ENCODE measurements around the gene RAB30. TPM values are rescaled to one million over a fixed set of nuclear protein-coding genes. Genes with fewer than 3 reads are reported as not detected.
"Not testable (repeated sequence)": the region's sequence is repeated elsewhere in the genome, so short reads cannot be mapped to it uniquely, and the experiment has no call there.

RAB30 gene
- total RNA-seq, 1 donor from 2014 or later: 10.3 TPM

- Mint-ChIP-seq H3K27me3 (ENCODE audit: low read depth) (no peaks in the 10 kb centered on the region), H3K9me3 (peaks cover 8% of the 10 kb centered on the region), H3K4me1 (no peaks in the 10 kb centered on the region), H3K27ac (no peak overlapping the region), H3K4me3 (no peak overlapping the region), H3K36me3 (no peaks in the 10 kb centered on the region)
- DNase-seq (ENCODE audit: low spot score in 2 of 2, unreplicated experiment in 2 of 2): no peak
- no peak for TF ChIP-seq CTCF (IDR thresholded peaks at IDR 0.05; ENCODE audit: unreplicated experiment)
These were observed 104.3 kb downstream of the RAB30 start for GRCh38 chr11:82967381-82967780.

GRCh38 chr11:82962021-82962420, 109.7 kb downstream of the RAB30 start:
- H3K27ac Mint-ChIP-seq; H3K27me3 Mint-ChIP-seq (ENCODE audit: low read depth); H3K4me1 Mint-ChIP-seq; H3K4me3 Mint-ChIP-seq; DNase-seq (ENCODE audit: low spot score in 2 of 2, unreplicated experiment in 2 of 2); H3K36me3 Mint-ChIP-seq: not testable (repeated sequence)
- H3K9me3 Mint-ChIP-seq: peaks cover 10% of the 10 kb centered on the region

- no peak for DNase-seq (ENCODE audit: low spot score in 2 of 2, unreplicated experiment in 2 of 2)
- H3K4me3 Mint-ChIP-seq: no peak overlapping the region
- H3K27me3 Mint-ChIP-seq (ENCODE audit: low read depth): no peaks in the 10 kb centered on the region
These were observed 110.9 kb downstream of the RAB30 start for GRCh38 chr11:82960779-82961143.

GRCh38 chr11:82959987-82960778, 111.5 kb downstream of the RAB30 start:
- Mint-ChIP-seq H3K4me1 (no peaks in the 10 kb centered on the region), H3K36me3 (no peaks in the 10 kb centered on the region), H3K27ac (no peak overlapping the region), H3K9me3 (peaks cover 10% of the 10 kb centered on the region), H3K27me3 (ENCODE audit: low read depth) (no peaks in the 10 kb centered on the region), H3K4me3 (no peak overlapping the region)
- DNase-seq (ENCODE audit: low spot score in 2 of 2, unreplicated experiment in 2 of 2): no peak
- TF ChIP-seq CTCF (IDR thresholded peaks at IDR 0.05; ENCODE audit: unreplicated experiment): no peak

More at GRCh38 chr11:82960779-82961143, 110.9 kb downstream of the RAB30 start:
- H3K4me1 Mint-ChIP-seq: no peaks in the 10 kb centered on the region
- TF ChIP-seq CTCF (IDR thresholded peaks at IDR 0.05; ENCODE audit: unreplicated experiment): no peak
- H3K9me3 Mint-ChIP-seq: peaks cover 10% of the 10 kb centered on the region
- no peaks in the 10 kb centered on the region for H3K36me3 Mint-ChIP-seq
- H3K27ac Mint-ChIP-seq: no peak overlapping the region

- H3K9me3 Mint-ChIP-seq: peaks cover 25% of the 10 kb centered on the region
- not testable (repeated sequence) for H3K4me1 Mint-ChIP-seq; H3K27me3 Mint-ChIP-seq (ENCODE audit: low read depth); H3K27ac Mint-ChIP-seq; H3K36me3 Mint-ChIP-seq; H3K4me3 Mint-ChIP-seq; DNase-seq (ENCODE audit: low spot score in 2 of 2, unreplicated experiment in 2 of 2)
These were observed 115.8 kb downstream of the RAB30 start for GRCh38 chr11:82955736-82956453.

GRCh38 chr11:82950502-82950901, 121.2 kb downstream of the RAB30 start:
- H3K27ac Mint-ChIP-seq; H3K4me1 Mint-ChIP-seq; H3K36me3 Mint-ChIP-seq; H3K4me3 Mint-ChIP-seq; H3K27me3 Mint-ChIP-seq (ENCODE audit: low read depth); DNase-seq (ENCODE audit: low spot score in 2 of 2, unreplicated experiment in 2 of 2): not testable (repeated sequence)
- H3K9me3 Mint-ChIP-seq: peaks cover 30% of the 10 kb centered on the region

GRCh38 chr11:82949352-82949751, 122.3 kb downstream of the RAB30 start:
- Mint-ChIP-seq H3K4me1 (no peaks in the 10 kb centered on the region), H3K27me3 (ENCODE audit: low read depth) (no peaks in the 10 kb centered on the region), H3K9me3 (peaks cover 24% of the 10 kb centered on the region), H3K36me3 (no peaks in the 10 kb centered on the region), H3K27ac (no peak overlapping the region), H3K4me3 (no peak overlapping the region)
- no peak for DNase-seq (ENCODE audit: low spot score in 2 of 2, unreplicated experiment in 2 of 2)
- no peak for TF ChIP-seq CTCF (IDR thresholded peaks at IDR 0.05; ENCODE audit: unreplicated experiment)
